A673 (cell line): ENCODE data around the gene CREB5.

Experiments
- CTCF ChIP-seq: fragments of 300-800, 200-600 bp; sonication (generic); conservative IDR thresholded peaks from 2 replicates; pipeline ENCODE4 v1.5.1; 2017; ENCODE audit warnings: low read depth, mild to moderate bottlenecking, antibody characterized with exemption, low read length, moderate library complexity, mixed read lengths
- EZH2 ChIP-seq: fragments of 200-600 bp; sonication (generic); IDR thresholded peaks from 2 replicates; pipeline ENCODE4 v1.6.1; 2017; ENCODE audit warnings: borderline replicate concordance, low read depth, mild to moderate bottlenecking, mixed read lengths, antibody characterized with exemption, low read length; ENCODE audit not compliant: poor library complexity, severe bottlenecking

DNA sequence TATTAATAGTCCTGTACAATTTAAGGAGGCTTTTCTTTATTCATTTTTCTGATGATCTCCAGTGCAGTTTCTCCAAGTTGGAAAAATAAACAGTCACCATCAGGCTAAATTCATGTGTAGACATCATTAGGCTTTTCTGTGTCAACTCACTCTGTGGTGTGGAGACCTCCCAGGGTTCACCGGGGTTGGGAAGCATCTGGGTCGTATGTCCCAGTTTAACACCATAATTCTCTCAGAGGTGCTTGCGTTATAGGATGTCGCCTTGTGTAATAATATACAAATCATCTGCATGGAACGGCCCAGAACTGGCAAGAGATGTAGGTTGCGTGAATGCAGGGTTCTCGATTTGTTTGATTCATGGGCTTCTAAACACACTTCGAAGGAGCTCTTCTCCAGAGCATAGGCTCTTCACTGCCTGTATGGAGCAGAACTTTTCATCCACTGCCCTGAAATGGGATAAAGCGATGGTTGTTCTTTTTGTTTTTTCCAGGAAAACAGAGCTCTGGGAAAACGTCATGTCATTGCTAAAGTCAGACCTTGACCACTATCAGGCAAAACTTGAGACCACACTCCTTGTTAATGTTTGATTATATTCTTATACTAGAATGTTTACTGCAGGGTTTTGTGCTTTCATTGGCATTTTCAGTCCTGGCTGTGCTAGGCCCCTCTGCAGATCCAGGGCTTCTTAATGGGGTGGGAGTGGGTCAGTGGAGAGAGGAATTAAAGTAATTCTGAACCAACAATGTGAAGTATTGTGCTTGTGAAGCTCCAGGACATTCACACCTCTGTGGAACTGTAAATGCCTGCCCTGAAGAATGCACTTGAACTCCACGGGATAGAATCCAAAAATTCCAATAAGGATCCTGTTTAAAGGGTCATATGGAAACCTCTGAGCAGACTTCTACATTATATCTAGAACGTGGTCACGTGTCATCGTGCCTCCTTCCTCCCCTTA is 373.0 kb downstream of the CREB5 start:
- TF ChIP-seq EZH2 (no peak), CTCF (no peak)
